Liver (tissue), 9 donors: ENCODE measurements around the gene TRAPPC6A. TPM values are rescaled to one million over a fixed set of nuclear protein-coding genes. Genes with fewer than 3 reads are reported as not detected.

Experiments
- DNase-seq: peaks from one replicate; pipeline ENCODE4 v3.0.0-alpha.2; 2017; ENCODE audit warnings: low spot score
- H3K27ac ChIP-seq, 2 donors: one replicate each; pipeline ENCODE4 v1.7.0; 2013; ENCODE audit warnings: inconsistent platforms in 2 of 2, low read length in 2 of 2, control low read depth in 1 of 2, low read depth in 1 of 2, mild to moderate bottlenecking in 1 of 2
- H3K27me3 ChIP-seq, 4 donors: one replicate each; pipeline versions ENCODE4 v1.6.1 to v1.7.0; 2013; ENCODE audit warnings: low read length in 3 of 4, inconsistent platforms in 1 of 4, mild to moderate bottlenecking in 1 of 4, moderate library complexity in 1 of 4; ENCODE audit not compliant: control insufficient read depth in 4 of 4, insufficient read depth in 4 of 4
- H3K36me3 ChIP-seq, 4 donors: one replicate each; pipeline versions ENCODE4 v1.6.1 to v1.7.0; 2013; ENCODE audit warnings: low read length in 3 of 4, mild to moderate bottlenecking in 3 of 4, low read depth in 1 of 4, moderate library complexity in 1 of 4; ENCODE audit not compliant: control insufficient read depth in 4 of 4, insufficient read depth in 3 of 4
- H3K4me1 ChIP-seq, 4 donors: one replicate each; pipeline versions ENCODE4 v1.6.1 to v1.7.0; 2013; ENCODE audit warnings: low read length in 3 of 4, mild to moderate bottlenecking in 3 of 4, moderate library complexity in 1 of 4; ENCODE audit not compliant: control insufficient read depth in 4 of 4, insufficient read depth in 4 of 4
- H3K4me3 ChIP-seq, 3 donors: one replicate each; pipeline versions ENCODE4 v1.6.1 to v1.7.0; 2013; ENCODE audit warnings: low read length in 3 of 3, control low read depth in 1 of 3, low read depth in 1 of 3, mild to moderate bottlenecking in 1 of 3
- H3K9ac ChIP-seq, 2 donors: one replicate each; pipeline ENCODE4 v1.7.0; 2013; ENCODE audit warnings: low read length in 2 of 2, mild to moderate bottlenecking in 2 of 2, moderate library complexity in 2 of 2, control low read depth in 1 of 2, low read depth in 1 of 2
- H3K9me3 ChIP-seq, 4 donors: one replicate each; pipeline versions ENCODE4 v1.6.1 to v1.7.0; 2013; ENCODE audit warnings: low read length in 3 of 4; ENCODE audit not compliant: control insufficient read depth in 4 of 4
- EGR1 ChIP-seq, 2 donors: IDR thresholded peaks; 2 replicates each; pipeline ENCODE4 v1.6.1; 2016 to 2018; ENCODE audit warnings: antibody characterized with exemption in 2 of 2, low read depth in 2 of 2
- FOXA1 ChIP-seq: IDR thresholded peaks from 2 replicates; pipeline ENCODE4 v1.6.1; 2016; ENCODE audit warnings: antibody characterized with exemption
- FOXA2 ChIP-seq: IDR thresholded peaks from 2 replicates; pipeline ENCODE4 v1.6.1; 2016; ENCODE audit warnings: antibody characterized with exemption
- GABPA ChIP-seq, 2 donors: IDR thresholded peaks in 1 of 2; conservative IDR thresholded peaks in 1 of 2; 2 replicates each; pipeline ENCODE4 v1.6.1; 2016; ENCODE audit warnings: antibody characterized with exemption in 2 of 2, mild to moderate bottlenecking in 1 of 2, moderate library complexity in 1 of 2
- HNF4A ChIP-seq, 2 donors: conservative IDR thresholded peaks; 2 replicates each; pipeline ENCODE4 v1.6.1; 2016; ENCODE audit warnings: antibody characterized with exemption in 2 of 2, mild to moderate bottlenecking in 2 of 2
- HNF4G ChIP-seq: IDR thresholded peaks from 2 replicates; pipeline ENCODE4 v1.6.1; 2016; ENCODE audit warnings: antibody characterized with exemption
- JUND ChIP-seq, 2 donors: IDR thresholded peaks; 2 replicates each; pipeline ENCODE4 v1.6.1; 2016; ENCODE audit warnings: antibody characterized with exemption in 2 of 2
- NR2F2 ChIP-seq: IDR thresholded peaks from 2 replicates; pipeline ENCODE4 v1.6.1; 2016; ENCODE audit warnings: antibody characterized with exemption
- RAD21 ChIP-seq, 2 donors: IDR thresholded peaks; 2 replicates each; pipeline ENCODE4 v1.6.1; 2016; ENCODE audit warnings: antibody characterized with exemption in 2 of 2, mild to moderate bottlenecking in 2 of 2
- RXRA ChIP-seq, 2 donors: IDR thresholded peaks; 2 replicates each; pipeline ENCODE4 v1.6.1; 2017 to 2018; ENCODE audit warnings: antibody characterized with exemption in 2 of 2, mild to moderate bottlenecking in 1 of 2
- SP1 ChIP-seq: IDR thresholded peaks from 2 replicates; pipeline ENCODE4 v1.6.1; 2018; ENCODE audit warnings: antibody characterized with exemption, mild to moderate bottlenecking
- TAF1 ChIP-seq: conservative IDR thresholded peaks from 2 replicates; pipeline ENCODE4 v1.6.1; 2016; ENCODE audit warnings: antibody characterized with exemption, mild to moderate bottlenecking
- YY1 ChIP-seq: IDR thresholded peaks from 2 replicates; pipeline ENCODE4 v1.6.1; 2016; ENCODE audit warnings: antibody characterized with exemption, mild to moderate bottlenecking
- WGBS: extraction: QIAGEN DNeasy Blood & Tissue Kit; methylation state at CpG from one replicate; pipeline ENCODE4 v1.1.7; 2013; 5-methylcytosine and 5-hydroxymethylcytosine counted together
- polyA plus RNA-seq, 2 donors: library from polyadenylated mRNA; stranded (reverse) in 1 of 2; unstranded in 1 of 2; fragments of 200-250 nt in 1 of 2; fragments of >200 nt in 1 of 2; fragmentation: Nextera tagmentation in 1 of 2; extraction: Ambion mirVana in 1 of 2; gene quantifications; one replicate each; pipeline versions ENCODE4 v1.2.1 to v1.2.3, GENCODE V29; 2013 to 2015
- total RNA-seq, 2 donors: library from RNA; depleted of rRNA; stranded (reverse); fragments of >200 nt; gene quantifications; one replicate each; pipeline ENCODE4 v1.2.3, GENCODE V29; 2014
- TF ChIP-seq, protein P1 (sequence below): fragments of 150-350 bp; IDR thresholded peaks from 2 replicates; pipeline ENCODE4 v1.5.1; 2017; ENCODE audit warnings: improper control_type of control experiment, low read depth, low read length; ENCODE audit not compliant: missing input control
- TF ChIP-seq, protein P2 (sequence below): IDR thresholded peaks from 2 replicates; pipeline ENCODE4 v1.6.1; 2016; ENCODE audit warnings: antibody characterized with exemption, mild to moderate bottlenecking
- TF ChIP-seq, protein P3 (sequence below): IDR thresholded peaks from 2 replicates; pipeline ENCODE4 v1.6.1; 2016; ENCODE audit warnings: antibody characterized with exemption
- TF ChIP-seq, protein P4 (sequence below): IDR thresholded peaks from 2 replicates; pipeline ENCODE4 v1.6.1; 2016; ENCODE audit warnings: antibody characterized with exemption
- TF ChIP-seq, protein P5 (sequence below): IDR thresholded peaks from 2 replicates; pipeline ENCODE4 v1.6.1; 2016; ENCODE audit warnings: antibody characterized with exemption
- donor health status: healthy.
- donor health status: healthy.
- donor health status: healthy.
- donor health status: healthy.
- donor health status: healthy.

TRAPPC6A gene
- total and polyA plus RNA-seq, 4 donors, result 14.8 to 52.2 (median 28.6) TPM

DNA sequence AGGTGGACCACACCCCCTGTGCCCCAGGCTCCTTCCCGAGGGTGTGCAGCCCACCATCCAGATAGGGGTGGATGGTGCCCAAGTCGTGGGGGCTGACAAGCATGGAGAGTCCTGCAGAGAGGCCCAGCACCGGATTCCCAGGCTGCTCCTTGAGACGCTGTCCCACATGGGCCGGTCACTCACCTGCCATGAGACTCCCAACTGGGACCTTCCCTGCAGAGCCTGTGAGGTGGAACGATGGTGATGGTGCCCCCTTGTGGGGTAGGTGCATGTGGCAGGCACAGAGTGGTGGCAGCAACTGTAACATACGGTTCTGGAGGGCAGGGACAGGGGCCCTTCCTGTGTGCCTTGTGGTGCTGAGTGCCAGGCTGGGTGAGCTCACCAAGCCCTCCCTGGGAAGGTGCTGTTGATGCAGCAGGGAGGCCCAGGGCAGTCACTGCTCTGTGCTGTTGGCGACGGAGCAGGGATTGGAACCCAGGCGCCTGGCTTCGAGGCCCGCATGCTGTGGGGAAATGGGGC is 52.0 kb downstream of the TRAPPC6A start:
- Histone ChIP-seq H3K36me3 (no peaks in the 10 kb centered on the region), H3K9ac (no peak overlapping the region), H3K9me3 (no peaks in the 10 kb centered on the region), H3K4me1 (peaks cover 0 to 3% (median 0%) of the 10 kb centered on the region in 4 donors), H3K27ac (no peak overlapping the region), H3K27me3 (no peaks in the 10 kb centered on the region), H3K4me3 (no peak overlapping the region)
- TF ChIP-seq, protein P1, sequence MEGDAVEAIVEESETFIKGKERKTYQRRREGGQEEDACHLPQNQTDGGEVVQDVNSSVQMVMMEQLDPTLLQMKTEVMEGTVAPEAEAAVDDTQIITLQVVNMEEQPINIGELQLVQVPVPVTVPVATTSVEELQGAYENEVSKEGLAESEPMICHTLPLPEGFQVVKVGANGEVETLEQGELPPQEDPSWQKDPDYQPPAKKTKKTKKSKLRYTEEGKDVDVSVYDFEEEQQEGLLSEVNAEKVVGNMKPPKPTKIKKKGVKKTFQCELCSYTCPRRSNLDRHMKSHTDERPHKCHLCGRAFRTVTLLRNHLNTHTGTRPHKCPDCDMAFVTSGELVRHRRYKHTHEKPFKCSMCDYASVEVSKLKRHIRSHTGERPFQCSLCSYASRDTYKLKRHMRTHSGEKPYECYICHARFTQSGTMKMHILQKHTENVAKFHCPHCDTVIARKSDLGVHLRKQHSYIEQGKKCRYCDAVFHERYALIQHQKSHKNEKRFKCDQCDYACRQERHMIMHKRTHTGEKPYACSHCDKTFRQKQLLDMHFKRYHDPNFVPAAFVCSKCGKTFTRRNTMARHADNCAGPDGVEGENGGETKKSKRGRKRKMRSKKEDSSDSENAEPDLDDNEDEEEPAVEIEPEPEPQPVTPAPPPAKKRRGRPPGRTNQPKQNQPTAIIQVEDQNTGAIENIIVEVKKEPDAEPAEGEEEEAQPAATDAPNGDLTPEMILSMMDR, result peak; percentile 68
- TF ChIP-seq NR2F2 (no peak), RAD21 (IDR thresholded peaks at IDR 0.05) (peak; percentile 72 to 87)
- 62% methylated on average over 12 of the region's 12 CpGs for WGBS
- peak; percentile 79 for DNase-seq

DNA sequence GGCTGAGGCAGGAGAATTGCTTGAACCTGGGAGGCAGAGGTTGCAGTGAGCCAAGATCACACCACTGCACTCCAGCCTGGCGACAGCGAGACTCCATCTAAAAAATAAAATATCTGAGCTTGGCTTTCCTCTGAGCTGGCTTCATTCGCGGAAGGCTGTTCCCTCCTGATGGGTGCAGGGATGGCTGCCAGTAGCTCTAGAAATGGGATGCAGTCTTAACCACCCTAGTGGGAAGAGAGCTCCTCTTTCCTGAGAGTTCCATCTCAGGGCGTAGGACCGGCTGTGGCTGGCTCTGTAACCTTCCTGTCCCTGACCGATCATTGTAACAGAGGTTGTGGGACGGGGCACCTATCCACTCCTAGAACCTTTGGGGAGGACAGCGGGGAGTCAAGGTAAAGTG is 52.7 kb downstream of the TRAPPC6A start:
- WGBS, result 95% methylated on average over 9 of the region's 9 CpGs
- H3K36me3 ChIP-seq, result no peaks in the 10 kb centered on the region
- no peak for DNase-seq
- no peak overlapping the region for H3K4me3 ChIP-seq
- no peak overlapping the region for H3K9ac ChIP-seq
- H3K9me3 ChIP-seq, result no peaks in the 10 kb centered on the region
- TF ChIP-seq, protein P2, sequence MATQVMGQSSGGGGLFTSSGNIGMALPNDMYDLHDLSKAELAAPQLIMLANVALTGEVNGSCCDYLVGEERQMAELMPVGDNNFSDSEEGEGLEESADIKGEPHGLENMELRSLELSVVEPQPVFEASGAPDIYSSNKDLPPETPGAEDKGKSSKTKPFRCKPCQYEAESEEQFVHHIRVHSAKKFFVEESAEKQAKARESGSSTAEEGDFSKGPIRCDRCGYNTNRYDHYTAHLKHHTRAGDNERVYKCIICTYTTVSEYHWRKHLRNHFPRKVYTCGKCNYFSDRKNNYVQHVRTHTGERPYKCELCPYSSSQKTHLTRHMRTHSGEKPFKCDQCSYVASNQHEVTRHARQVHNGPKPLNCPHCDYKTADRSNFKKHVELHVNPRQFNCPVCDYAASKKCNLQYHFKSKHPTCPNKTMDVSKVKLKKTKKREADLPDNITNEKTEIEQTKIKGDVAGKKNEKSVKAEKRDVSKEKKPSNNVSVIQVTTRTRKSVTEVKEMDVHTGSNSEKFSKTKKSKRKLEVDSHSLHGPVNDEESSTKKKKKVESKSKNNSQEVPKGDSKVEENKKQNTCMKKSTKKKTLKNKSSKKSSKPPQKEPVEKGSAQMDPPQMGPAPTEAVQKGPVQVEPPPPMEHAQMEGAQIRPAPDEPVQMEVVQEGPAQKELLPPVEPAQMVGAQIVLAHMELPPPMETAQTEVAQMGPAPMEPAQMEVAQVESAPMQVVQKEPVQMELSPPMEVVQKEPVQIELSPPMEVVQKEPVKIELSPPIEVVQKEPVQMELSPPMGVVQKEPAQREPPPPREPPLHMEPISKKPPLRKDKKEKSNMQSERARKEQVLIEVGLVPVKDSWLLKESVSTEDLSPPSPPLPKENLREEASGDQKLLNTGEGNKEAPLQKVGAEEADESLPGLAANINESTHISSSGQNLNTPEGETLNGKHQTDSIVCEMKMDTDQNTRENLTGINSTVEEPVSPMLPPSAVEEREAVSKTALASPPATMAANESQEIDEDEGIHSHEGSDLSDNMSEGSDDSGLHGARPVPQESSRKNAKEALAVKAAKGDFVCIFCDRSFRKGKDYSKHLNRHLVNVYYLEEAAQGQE, result no peak
- TF ChIP-seq, protein P3, sequence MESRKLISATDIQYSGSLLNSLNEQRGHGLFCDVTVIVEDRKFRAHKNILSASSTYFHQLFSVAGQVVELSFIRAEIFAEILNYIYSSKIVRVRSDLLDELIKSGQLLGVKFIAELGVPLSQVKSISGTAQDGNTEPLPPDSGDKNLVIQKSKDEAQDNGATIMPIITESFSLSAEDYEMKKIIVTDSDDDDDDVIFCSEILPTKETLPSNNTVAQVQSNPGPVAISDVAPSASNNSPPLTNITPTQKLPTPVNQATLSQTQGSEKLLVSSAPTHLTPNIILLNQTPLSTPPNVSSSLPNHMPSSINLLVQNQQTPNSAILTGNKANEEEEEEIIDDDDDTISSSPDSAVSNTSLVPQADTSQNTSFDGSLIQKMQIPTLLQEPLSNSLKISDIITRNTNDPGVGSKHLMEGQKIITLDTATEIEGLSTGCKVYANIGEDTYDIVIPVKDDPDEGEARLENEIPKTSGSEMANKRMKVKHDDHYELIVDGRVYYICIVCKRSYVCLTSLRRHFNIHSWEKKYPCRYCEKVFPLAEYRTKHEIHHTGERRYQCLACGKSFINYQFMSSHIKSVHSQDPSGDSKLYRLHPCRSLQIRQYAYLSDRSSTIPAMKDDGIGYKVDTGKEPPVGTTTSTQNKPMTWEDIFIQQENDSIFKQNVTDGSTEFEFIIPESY, result no peak
- TF ChIP-seq, protein P1, result no peak
- TF ChIP-seq HNF4G, result no peak
- TF ChIP-seq SP1, result no peak
- TF ChIP-seq YY1, result no peak
- TF ChIP-seq RAD21 (IDR thresholded peaks at IDR 0.05), result no peak
- TF ChIP-seq GABPA (IDR thresholded peaks at IDR 0.05 in 1 of 2, conservative IDR thresholded peaks at IDR 0.05 in 1 of 2), result no peak
- TF ChIP-seq HNF4A (conservative IDR thresholded peaks at IDR 0.05), result no peak
- no peak for TF ChIP-seq TAF1
- TF ChIP-seq NR2F2, result no peak
- no peak for TF ChIP-seq FOXA1
- no peak for TF ChIP-seq RXRA (IDR thresholded peaks at IDR 0.05)
- TF ChIP-seq JUND (IDR thresholded peaks at IDR 0.05), result no peak
- TF ChIP-seq, protein P4, sequence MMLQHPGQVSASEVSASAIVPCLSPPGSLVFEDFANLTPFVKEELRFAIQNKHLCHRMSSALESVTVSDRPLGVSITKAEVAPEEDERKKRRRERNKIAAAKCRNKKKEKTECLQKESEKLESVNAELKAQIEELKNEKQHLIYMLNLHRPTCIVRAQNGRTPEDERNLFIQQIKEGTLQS, result no peak
- TF ChIP-seq, protein P5, sequence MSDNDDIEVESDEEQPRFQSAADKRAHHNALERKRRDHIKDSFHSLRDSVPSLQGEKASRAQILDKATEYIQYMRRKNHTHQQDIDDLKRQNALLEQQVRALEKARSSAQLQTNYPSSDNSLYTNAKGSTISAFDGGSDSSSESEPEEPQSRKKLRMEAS, result no peak
- no peak for TF ChIP-seq FOXA2
- no peak for TF ChIP-seq EGR1 (IDR thresholded peaks at IDR 0.05; ENCODE audit: low read depth in 2 of 2)
- H3K27ac ChIP-seq, result no peak overlapping the region
- peaks cover 0 to 3% (median 0%) of the 10 kb centered on the region in 4 donors for H3K4me1 ChIP-seq
- no peaks in the 10 kb centered on the region for H3K27me3 ChIP-seq
